K562 (cell line): Measurements from ENCODE around the gene CHTF8. TPM values are rescaled to one million over a fixed set of nuclear protein-coding genes. Genes with fewer than 3 reads are reported as not detected.

Experiments used
- ATAC-seq: fragments of 200-7000 bp; cut with Tn5 transposase; 3 replicates; pipeline ENCODE4 v1.9.1; 2020; ENCODE audit warnings: moderate library complexity
- BruUV-seq: library from RNA; stranded (reverse); fragments of 400-500 nt; replicated peaks from 2 replicates; lab custom pipeline; 2021; lab: Mats Ljungman, UMichigan
- CTCF ChIA-PET: fragments of 300-600 bp; formaldehyde crosslinking; extraction: SDS; loops from one replicate; lab custom pipeline; 2021; ENCODE audit warnings: low intra/inter-chr PET ratio; lab: Yijun Ruan, JAX
- POLR2A ChIA-PET: fragments of 300-600, 350-650 bp; sonication (Branson Sonifier 250); formaldehyde crosslinking; extraction: SDS; loops from one replicate; lab custom pipeline; 2021; ENCODE audit warnings: antibody characterized with exemption, inconsistent platforms; lab: Yijun Ruan, JAX
- DNase-seq, 4 experiments: peaks; one replicate each; pipeline versions ENCODE4 v3.0.0 to v3.0.0-alpha.2; 2011 to 2018; ENCODE audit warnings: low spot score in 3 of 4, mixed read lengths in 3 of 4; ENCODE audit errors: extremely low read depth in 1 of 4
- FAIRE-seq: peaks from 2 replicates; lab custom pipeline; 2011; peaks lifted over from hg19 to GRCh38; lab: Jason Lieb, UNC
- H2AFZ ChIP-seq: 2 replicates; pipeline ENCODE4 v1.6.0; 2011; ENCODE audit warnings: low read depth, low read length, control low read depth, inconsistent platforms
- H3K27ac ChIP-seq: fragments of 200-600 bp; 3 replicates; pipeline ENCODE4 v1.8.0; 2011; ENCODE audit warnings: low read depth, mild to moderate bottlenecking, control low read depth, inconsistent platforms, low read length, moderate library complexity, mixed read lengths; ENCODE audit errors: extremely low read depth
- H3K27me3 ChIP-seq, 2 experiments: fragments of 300-600 bp in 1 of 2; 2 replicates in 1 of 2; 3 replicates in 1 of 2; pipeline versions ENCODE4 v1.6.0 to v1.8.0; 2011; ENCODE audit warnings: inconsistent platforms in 2 of 2, low read length in 2 of 2, mild to moderate bottlenecking in 1 of 2, mixed read lengths in 1 of 2, moderate library complexity in 1 of 2; ENCODE audit not compliant: control insufficient read depth in 2 of 2, insufficient read depth in 2 of 2
- H3K36me3 ChIP-seq: fragments of 300-600 bp; 3 replicates; pipeline ENCODE4 v1.8.0; 2011; ENCODE audit warnings: mild to moderate bottlenecking, low read length, inconsistent platforms; ENCODE audit not compliant: control insufficient read depth, insufficient read depth
- H3K4me1 ChIP-seq, 2 experiments: fragments of 200-600 bp in 1 of 2; replicated peaks in 1 of 2; 2 replicates in 1 of 2; 3 replicates in 1 of 2; pipeline versions ENCODE4 v1.5.1 to v1.8.0; 2011; ENCODE audit warnings: inconsistent platforms in 2 of 2, low read length in 2 of 2, mild to moderate bottlenecking in 1 of 2, mixed read lengths in 1 of 2, moderate library complexity in 1 of 2; ENCODE audit not compliant: control insufficient read depth in 2 of 2, insufficient read depth in 2 of 2
- H3K4me2 ChIP-seq: 2 replicates; pipeline ENCODE4 v1.6.1; 2011; ENCODE audit warnings: low read length, control low read depth, inconsistent platforms, mixed read lengths; ENCODE audit not compliant: insufficient read depth
- H3K4me3 ChIP-seq: fragments of 200-600 bp; sonication (generic), shearing (Covaris generic); 2 replicates; pipeline ENCODE4 v1.5.1; 2016; ENCODE audit warnings: control low read depth, inconsistent platforms
- H3K79me2 ChIP-seq: fragments of 200-600 bp; 3 replicates; pipeline ENCODE4 v1.8.0; 2011; ENCODE audit warnings: low read length, inconsistent platforms; ENCODE audit not compliant: control insufficient read depth, insufficient read depth
- H3K9ac ChIP-seq, 2 experiments: 2 replicates each; pipeline versions ENCODE4 v1.6.0 to v1.6.1; 2011; ENCODE audit warnings: low read depth in 2 of 2, low read length in 2 of 2, control low read depth in 1 of 2, inconsistent platforms in 1 of 2, mild to moderate bottlenecking in 1 of 2, mixed read lengths in 1 of 2; ENCODE audit not compliant: insufficient read depth in 1 of 2
- H3K9me1 ChIP-seq: one replicate; pipeline ENCODE4 v1.6.0; 2011; ENCODE audit warnings: inconsistent platforms, mild to moderate bottlenecking, low read length, moderate library complexity; ENCODE audit not compliant: control insufficient read depth, insufficient read depth
- H3K9me3 ChIP-seq: replicated peaks from 2 replicates; pipeline ENCODE4 v1.5.1; 2011; ENCODE audit warnings: low read depth, low read length, inconsistent platforms; ENCODE audit not compliant: control insufficient read depth, insufficient read depth
- H4K20me1 ChIP-seq: replicated peaks from 2 replicates; pipeline ENCODE4 v1.6.1; 2011; ENCODE audit warnings: low read length, inconsistent platforms, mixed read lengths; ENCODE audit not compliant: control insufficient read depth, insufficient read depth
- ATF1 ChIP-seq, 2 experiments: fragments of 450-650 bp in 1 of 2; IDR thresholded peaks; 2 replicates each; pipeline ENCODE4 v1.6.1; 2016; ENCODE audit warnings: missing compliant biosample characterization in 1 of 2, missing genetic modification characterization in 1 of 2
- CBX2 ChIP-seq: fragments of 200-600 bp; sonication (generic); IDR thresholded peaks from one replicate; pipeline ENCODE4 v1.6.1; 2012; ENCODE audit warnings: mild to moderate bottlenecking, low read length, inconsistent platforms; ENCODE audit not compliant: insufficient read depth, poor library complexity, severe bottlenecking
- DNMT1 ChIP-seq: fragments of 450-650 bp; IDR thresholded peaks from 2 replicates; pipeline ENCODE4 v1.6.1; 2016; ENCODE audit warnings: antibody characterized with exemption, mild to moderate bottlenecking
- FOXK1 ChIP-seq: sonication (generic); formaldehyde crosslinking; IDR thresholded peaks from 2 replicates; pipeline ENCODE4 v1.8.0; 2022; ENCODE audit warnings: missing genetic modification reagents, mild to moderate bottlenecking, borderline replicate concordance
- NCOA6 ChIP-seq: fragments of 450-650 bp; IDR thresholded peaks from 2 replicates; pipeline ENCODE4 v1.6.1; 2017; ENCODE audit warnings: mild to moderate bottlenecking
- PHF8 ChIP-seq: fragments of 200-600 bp; sonication (generic); IDR thresholded peaks from 2 replicates; pipeline ENCODE4 v1.6.1; 2012; ENCODE audit warnings: mixed run types, mild to moderate bottlenecking, inconsistent platforms, low read length, moderate library complexity, borderline replicate concordance
- RBM22 ChIP-seq: fragments of 200-400 bp; formaldehyde crosslinking; IDR thresholded peaks from 2 replicates; pipeline ENCODE4 v1.6.1; 2018; ENCODE audit warnings: low read length, low read depth; ENCODE audit not compliant: poor library complexity, severe bottlenecking
- SIX5 ChIP-seq, 2 experiments: IDR thresholded peaks; 2 replicates each; pipeline ENCODE4 v1.6.1; 2011; ENCODE audit warnings: low read length in 2 of 2, borderline replicate concordance in 1 of 2, low read depth in 1 of 2, mild to moderate bottlenecking in 1 of 2, moderate library complexity in 1 of 2; ENCODE audit not compliant: insufficient read depth in 1 of 2
- SMARCE1 ChIP-seq: fragments of 450-650 bp; IDR thresholded peaks from 2 replicates; pipeline ENCODE4 v1.7.1; 2016; ENCODE audit warnings: mild to moderate bottlenecking
- TEAD4 ChIP-seq, 2 experiments: sonication (generic) in 1 of 2; formaldehyde crosslinking in 1 of 2; IDR thresholded peaks; 2 replicates each; pipeline versions ENCODE4 v1.6.1 to v1.8.0; 2012 to 2022; ENCODE audit warnings: borderline replicate concordance in 1 of 2, inconsistent platforms in 1 of 2, low read length in 1 of 2, mild to moderate bottlenecking in 1 of 2, missing genetic modification reagents in 1 of 2
- YY1 ChIP-seq, 3 experiments: IDR thresholded peaks; 2 replicates each; pipeline ENCODE4 v1.6.1; 2011; ENCODE audit warnings: low read length in 2 of 3, mild to moderate bottlenecking in 2 of 3, moderate library complexity in 2 of 3, borderline replicate concordance in 1 of 3, control low read depth in 1 of 3, low read depth in 1 of 3; ENCODE audit not compliant: insufficient read depth in 3 of 3, insufficient replicate concordance in 2 of 3, control insufficient read depth in 1 of 3, insufficient read length in 1 of 3; ENCODE audit errors: extremely low read depth in 1 of 3
- ZNF184 ChIP-seq: sonication (generic); formaldehyde crosslinking; IDR thresholded peaks from 2 replicates; pipeline ENCODE4 v1.5.0; 2020; ENCODE audit warnings: missing genetic modification reagents
- ZNF699 ChIP-seq: fragments of 250-450 bp; sonication (Bioruptor Pico); IDR thresholded peaks from 2 replicates; pipeline ENCODE4 v1.8.0; 2021; ENCODE audit warnings: mild to moderate bottlenecking, moderate library complexity; ENCODE audit not compliant: insufficient replicate concordance
- WGBS: fragments of 100-300 bp; shearing (Covaris generic); methylation state at CpG from one replicate; pipeline ENCODE4 v1.1.6; 2016; ENCODE audit warnings: low coverage, mixed read lengths; ENCODE audit not compliant: insufficient coverage; ENCODE audit errors: missing lambda C conversion rate; 5-methylcytosine and 5-hydroxymethylcytosine counted together
- in situ Hi-C: fragments of 300-500 bp; cut with MboI; formaldehyde crosslinking; loops from 4 replicates; pipeline ENCODE4 v1.15.0; 2018; ENCODE audit warnings: inconsistent platforms, mixed read lengths
- intact Hi-C: fragments of 100-400 bp; cut with micrococcal nuclease; formaldehyde crosslinking; loops from 2 replicates; pipeline ENCODE4 v1.14.2; 2022
- polyA plus RNA-seq, 8 experiments: library from polyadenylated mRNA; depleted of rRNA in 4 of 8; stranded (reverse) in 5 of 8; unstranded in 3 of 8; fragments of >200 nt; fragmentation: Nextera tagmentation in 2 of 8; fragmentation: Illumina TruSeq in 1 of 8; extraction: Ambion mirVana in 2 of 8; extraction: Trizol in 1 of 8; gene quantifications; 2 replicates each; pipeline versions ENCODE4 v1.2.1 to v1.2.3, GENCODE V29; 2011 to 2014; ENCODE audit warnings: inconsistent platforms in 1 of 8, missing spikeins in 1 of 8
- total RNA-seq, 7 experiments: library from RNA; depleted of rRNA in 6 of 7; stranded (reverse); fragments of >200 nt in 6 of 7; fragmentation: Illumina TruSeq in 2 of 7; extraction: Trizol in 2 of 7; gene quantifications; 2 replicates each; pipeline versions ENCODE4 v1.2.1 to v1.2.3, GENCODE V29; 2011 to 2021; ENCODE audit warnings: low replicate concordance in 1 of 7
- TF ChIP-seq, protein P1 (sequence below): fragments of 450-650 bp; IDR thresholded peaks from 2 replicates; pipeline ENCODE4 v1.6.1; 2016; ENCODE audit warnings: mild to moderate bottlenecking

Gene CHTF8
- total and polyA plus RNA-seq, 9 of the 15 experiments (the other 6 are each of a cell fraction or from before 2014, with no cell fraction given) = 20.2 to 199 (median 108) TPM

GRCh38 chr16:69105501-69106361, 26.7 kb downstream of the CHTF8 start, which contains the start of gene HAS3:
Gene HAS3, plus strand, starts transcription at chr16:69105653. Its CDS starts 3,743 bp downstream, at chr16:69109396.
- peak within 1 kb of the TSS; percentile 81 for H3K4me2 ChIP-seq
- under 1% methylated on average over 61 of the region's 80 CpGs for WGBS
- peak within 1 kb of the TSS; percentile 92 for H2AFZ ChIP-seq
- no peaks in the 10 kb centered on the region for H4K20me1 ChIP-seq
- H3K9ac ChIP-seq = peak within 1 kb of the TSS; percentile 44 to 92; a peak in 3 of 4 replicates
- intact Hi-C loops = loop anchor here (1.0 to 5.0 kb wide), 3 partner anchors 118 to 258 kb away; no protein-coding TSS in a partner anchor
- no TSS peak for BruUV-seq
- H3K9me1 ChIP-seq = no peaks in the 10 kb centered on the region
- H3K79me2 ChIP-seq = no peaks in the 10 kb centered on the region
- peak; percentile 87 for ATAC-seq
- H3K4me3 ChIP-seq = peak within 1 kb of the TSS; percentile 65
- H3K27me3 ChIP-seq = peaks cover 2 to 8% of the 10 kb centered on the region in 2 experiments; a peak in 1 of 5 replicates
- peaks cover 0 to 25% of the 10 kb centered on the region in 2 experiments; a peak in 3 of 5 replicates for H3K4me1 ChIP-seq
- FAIRE-seq = peak; percentile 93
- in situ Hi-C loops = no loop called here
- peaks cover 3% of the 10 kb centered on the region; the same call in 2 of the 3 replicates for H3K36me3 ChIP-seq
- peak; percentile 61 to 85 (median 79) for DNase-seq
- no peaks in the 10 kb centered on the region for H3K9me3 ChIP-seq
- no peak within 1 kb of the TSS; the same call in 2 of the 3 replicates for H3K27ac ChIP-seq
- POLR2A ChIA-PET = interaction anchor here (0.6 to 0.8 kb wide), 5 partner anchors 34 to 371 kb away, joined by 3 read pairs; no protein-coding TSS in a partner anchor
- CTCF ChIA-PET = interaction anchor here (0.9 to 2.9 kb wide), 5 partner anchors 133 to 402 kb away, joined by 3 to 20 read pairs (median 4); no protein-coding TSS in a partner anchor
- TF ChIP-seq YY1 (IDR thresholded peaks at IDR 0.05; ENCODE audit: borderline replicate concordance in 1 of 3, control insufficient read depth in 1 of 3, extremely low read depth in 1 of 3, insufficient read depth in 3 of 3, insufficient read length in 1 of 3, insufficient replicate concordance in 2 of 3, low read depth in 1 of 3, low read length in 2 of 3) (peak in 1 of 3 experiments; percentile 11), CBX2 (no peak), RBM22 (peak; percentile 31), DNMT1 (no peak), NCOA6 (no peak), PHF8 (peak; percentile 15; the same call in 1 of the 2 replicates), ZNF184 (no peak), SMARCE1 (no peak), SIX5 (IDR thresholded peaks at IDR 0.05; ENCODE audit: borderline replicate concordance in 1 of 2, insufficient read depth in 1 of 2, low read depth in 1 of 2, low read length in 2 of 2) (no peak), TEAD4 (IDR thresholded peaks at IDR 0.05; ENCODE audit: low read length) (peak; percentile 49), TEAD4 (CRISPR knock-in tag; IDR thresholded peaks at IDR 0.05; ENCODE audit: borderline replicate concordance) (no peak), ZNF699 (no peak), ATF1 (CRISPR knock-in tag; IDR thresholded peaks at IDR 0.05) (no peak), ATF1 (tag; IDR thresholded peaks at IDR 0.05) (peak; percentile 34; the same call in 1 of the 2 replicates), FOXK1 (CRISPR knock-in tag) (no peak)
- TF ChIP-seq, protein P1, sequence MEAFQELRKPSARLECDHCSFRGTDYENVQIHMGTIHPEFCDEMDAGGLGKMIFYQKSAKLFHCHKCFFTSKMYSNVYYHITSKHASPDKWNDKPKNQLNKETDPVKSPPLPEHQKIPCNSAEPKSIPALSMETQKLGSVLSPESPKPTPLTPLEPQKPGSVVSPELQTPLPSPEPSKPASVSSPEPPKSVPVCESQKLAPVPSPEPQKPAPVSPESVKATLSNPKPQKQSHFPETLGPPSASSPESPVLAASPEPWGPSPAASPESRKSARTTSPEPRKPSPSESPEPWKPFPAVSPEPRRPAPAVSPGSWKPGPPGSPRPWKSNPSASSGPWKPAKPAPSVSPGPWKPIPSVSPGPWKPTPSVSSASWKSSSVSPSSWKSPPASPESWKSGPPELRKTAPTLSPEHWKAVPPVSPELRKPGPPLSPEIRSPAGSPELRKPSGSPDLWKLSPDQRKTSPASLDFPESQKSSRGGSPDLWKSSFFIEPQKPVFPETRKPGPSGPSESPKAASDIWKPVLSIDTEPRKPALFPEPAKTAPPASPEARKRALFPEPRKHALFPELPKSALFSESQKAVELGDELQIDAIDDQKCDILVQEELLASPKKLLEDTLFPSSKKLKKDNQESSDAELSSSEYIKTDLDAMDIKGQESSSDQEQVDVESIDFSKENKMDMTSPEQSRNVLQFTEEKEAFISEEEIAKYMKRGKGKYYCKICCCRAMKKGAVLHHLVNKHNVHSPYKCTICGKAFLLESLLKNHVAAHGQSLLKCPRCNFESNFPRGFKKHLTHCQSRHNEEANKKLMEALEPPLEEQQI = no peak
